Measurements from ENCODE around the gene PSIP1. TPM values are rescaled to one million over a fixed set of nuclear protein-coding genes. Genes with fewer than 3 reads are reported as not detected.

PSIP1 gene
- total RNA-seq, 1 donor from 2014 or later, result 128 TPM

GRCh38 chr9:15475923-15476536 is 34.7 kb downstream of the PSIP1 start:
- TF ChIP-seq, protein P1, sequence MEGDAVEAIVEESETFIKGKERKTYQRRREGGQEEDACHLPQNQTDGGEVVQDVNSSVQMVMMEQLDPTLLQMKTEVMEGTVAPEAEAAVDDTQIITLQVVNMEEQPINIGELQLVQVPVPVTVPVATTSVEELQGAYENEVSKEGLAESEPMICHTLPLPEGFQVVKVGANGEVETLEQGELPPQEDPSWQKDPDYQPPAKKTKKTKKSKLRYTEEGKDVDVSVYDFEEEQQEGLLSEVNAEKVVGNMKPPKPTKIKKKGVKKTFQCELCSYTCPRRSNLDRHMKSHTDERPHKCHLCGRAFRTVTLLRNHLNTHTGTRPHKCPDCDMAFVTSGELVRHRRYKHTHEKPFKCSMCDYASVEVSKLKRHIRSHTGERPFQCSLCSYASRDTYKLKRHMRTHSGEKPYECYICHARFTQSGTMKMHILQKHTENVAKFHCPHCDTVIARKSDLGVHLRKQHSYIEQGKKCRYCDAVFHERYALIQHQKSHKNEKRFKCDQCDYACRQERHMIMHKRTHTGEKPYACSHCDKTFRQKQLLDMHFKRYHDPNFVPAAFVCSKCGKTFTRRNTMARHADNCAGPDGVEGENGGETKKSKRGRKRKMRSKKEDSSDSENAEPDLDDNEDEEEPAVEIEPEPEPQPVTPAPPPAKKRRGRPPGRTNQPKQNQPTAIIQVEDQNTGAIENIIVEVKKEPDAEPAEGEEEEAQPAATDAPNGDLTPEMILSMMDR (IDR thresholded peaks at IDR 0.05; ENCODE audit: unreplicated experiment), result no peak
- H3K4me1 Mint-ChIP-seq (ENCODE audit: unreplicated experiment), result no peaks in the 10 kb centered on the region
- no peak for DNase-seq (ENCODE audit: low spot score)
- H3K4me3 Mint-ChIP-seq (ENCODE audit: unreplicated experiment), result no peak overlapping the region
- peaks cover 4% of the 10 kb centered on the region for H3K36me3 Mint-ChIP-seq (ENCODE audit: low read depth, unreplicated experiment)
- no peak overlapping the region for H3K27ac Mint-ChIP-seq (ENCODE audit: unreplicated experiment)
- no peaks in the 10 kb centered on the region for H3K9me3 Mint-ChIP-seq (ENCODE audit: unreplicated experiment)
- no peaks in the 10 kb centered on the region for H3K27me3 Mint-ChIP-seq (ENCODE audit: unreplicated experiment)

- H3K4me1 Mint-ChIP-seq (ENCODE audit: unreplicated experiment), result no peaks in the 10 kb centered on the region
Measured at GRCh38 chr9:15469862-15470261, 40.9 kb downstream of the PSIP1 start.

GRCh38 chr9:15469406-15469805 is 41.4 kb downstream of the PSIP1 start:
- H3K4me1 Mint-ChIP-seq (ENCODE audit: unreplicated experiment), result no peaks in the 10 kb centered on the region
- no peak for DNase-seq (ENCODE audit: low spot score)
- no peak overlapping the region for H3K4me3 Mint-ChIP-seq (ENCODE audit: unreplicated experiment)
- no peak overlapping the region for H3K27ac Mint-ChIP-seq (ENCODE audit: unreplicated experiment)
- no peaks in the 10 kb centered on the region for H3K27me3 Mint-ChIP-seq (ENCODE audit: unreplicated experiment)
- H3K9me3 Mint-ChIP-seq (ENCODE audit: unreplicated experiment), result no peaks in the 10 kb centered on the region
- peaks cover 20% of the 10 kb centered on the region for H3K36me3 Mint-ChIP-seq (ENCODE audit: low read depth, unreplicated experiment)
- TF ChIP-seq, protein P1 (IDR thresholded peaks at IDR 0.05; ENCODE audit: unreplicated experiment), result no peak

More at GRCh38 chr9:15469862-15470261, 40.9 kb downstream of the PSIP1 start:
- Mint-ChIP-seq H3K36me3 (ENCODE audit: low read depth, unreplicated experiment) (peaks cover 20% of the 10 kb centered on the region), H3K27me3 (ENCODE audit: unreplicated experiment) (no peaks in the 10 kb centered on the region), H3K4me3 (ENCODE audit: unreplicated experiment) (no peak overlapping the region), H3K9me3 (ENCODE audit: unreplicated experiment) (no peaks in the 10 kb centered on the region), H3K27ac (ENCODE audit: unreplicated experiment) (no peak overlapping the region)
- no peak for DNase-seq (ENCODE audit: low spot score)
- TF ChIP-seq, protein P1 (IDR thresholded peaks at IDR 0.05; ENCODE audit: unreplicated experiment), result no peak

GRCh38 chr9:15468145-15468544 is 42.6 kb downstream of the PSIP1 start:
- H3K4me1 Mint-ChIP-seq (ENCODE audit: unreplicated experiment), result no peaks in the 10 kb centered on the region

GRCh38 chr9:15461601-15462000 is 49.2 kb downstream of the PSIP1 start:
- no peaks in the 10 kb centered on the region for H3K27me3 Mint-ChIP-seq (ENCODE audit: unreplicated experiment)
- H3K9me3 Mint-ChIP-seq (ENCODE audit: unreplicated experiment), result no peaks in the 10 kb centered on the region
- peaks cover 14% of the 10 kb centered on the region for H3K36me3 Mint-ChIP-seq (ENCODE audit: low read depth, unreplicated experiment)
- DNase-seq (ENCODE audit: low spot score), result no peak
- H3K27ac Mint-ChIP-seq (ENCODE audit: unreplicated experiment), result no peak overlapping the region
- no peak overlapping the region for H3K4me3 Mint-ChIP-seq (ENCODE audit: unreplicated experiment)
- TF ChIP-seq, protein P1 (IDR thresholded peaks at IDR 0.05; ENCODE audit: unreplicated experiment), result no peak
- H3K4me1 Mint-ChIP-seq (ENCODE audit: unreplicated experiment), result no peaks in the 10 kb centered on the region

More at GRCh38 chr9:15468145-15468544, 42.6 kb downstream of the PSIP1 start:
- H3K36me3 Mint-ChIP-seq (ENCODE audit: low read depth, unreplicated experiment), result peaks cover 16% of the 10 kb centered on the region
- no peaks in the 10 kb centered on the region for H3K27me3 Mint-ChIP-seq (ENCODE audit: unreplicated experiment)
- no peak for DNase-seq (ENCODE audit: low spot score)
- no peaks in the 10 kb centered on the region for H3K9me3 Mint-ChIP-seq (ENCODE audit: unreplicated experiment)
- no peak overlapping the region for H3K27ac Mint-ChIP-seq (ENCODE audit: unreplicated experiment)
- TF ChIP-seq, protein P1 (IDR thresholded peaks at IDR 0.05; ENCODE audit: unreplicated experiment), result no peak
- H3K4me3 Mint-ChIP-seq (ENCODE audit: unreplicated experiment), result no peak overlapping the region
